MM.1S (cell line): ENCODE measurements around the gene SCP2.

Experiments
- DNase-seq: peaks from one replicate; pipeline ENCODE4 v3.0.0-alpha.2; 2015
- H2AFZ ChIP-seq: fragments of 300-600 bp; sonication (generic); 2 replicates; pipeline ENCODE4 v1.6.0; 2016; ENCODE audit warnings: antibody characterized with exemption, low read length
- H3F3A ChIP-seq: fragments of 300-600 bp; sonication (generic); 2 replicates; pipeline ENCODE4 v1.6.1; 2016; ENCODE audit warnings: mild to moderate bottlenecking, antibody characterized with exemption, low read length, moderate library complexity, mixed read lengths; ENCODE audit not compliant: insufficient read depth
- H3K27ac ChIP-seq: fragments of 300-600 bp; sonication (generic); 2 replicates; pipeline ENCODE4 v1.5.1; 2016; ENCODE audit warnings: mild to moderate bottlenecking, low read length
- H3K27me3 ChIP-seq: fragments of 300-600 bp; sonication (generic); replicated peaks from 2 replicates; pipeline ENCODE4 v1.6.0; 2016; ENCODE audit warnings: low read length; ENCODE audit not compliant: insufficient read depth
- H3K36me3 ChIP-seq: fragments of 300-600 bp; sonication (generic); replicated peaks from 2 replicates; pipeline ENCODE4 v1.6.1; 2016; ENCODE audit warnings: mild to moderate bottlenecking, low read length, mixed read lengths; ENCODE audit not compliant: insufficient read depth
- H3K4me1 ChIP-seq: fragments of 300-600 bp; sonication (generic); 2 replicates; pipeline ENCODE4 v1.6.1; 2016; ENCODE audit warnings: low read length, mixed read lengths
- H3K4me2 ChIP-seq: fragments of 300-600 bp; sonication (generic); 2 replicates; pipeline ENCODE4 v1.6.0; 2016; ENCODE audit warnings: low read depth, low read length
- H3K4me3 ChIP-seq: fragments of 300-600 bp; sonication (generic); 2 replicates; pipeline ENCODE4 v1.5.1; 2016; ENCODE audit warnings: low read length, mixed read lengths
- H3K79me2 ChIP-seq: fragments of 300-600 bp; sonication (generic); 2 replicates; pipeline ENCODE4 v1.6.1; 2016; ENCODE audit warnings: mixed run types, low read length, mixed read lengths
- H3K9ac ChIP-seq: fragments of 300-600 bp; sonication (generic); 2 replicates; pipeline ENCODE4 v1.6.1; 2016; ENCODE audit warnings: low read length, mixed read lengths
- H3K9me2 ChIP-seq: fragments of 300-600 bp; sonication (generic); replicated peaks from 2 replicates; pipeline ENCODE4 v1.6.1; 2016; ENCODE audit warnings: mild to moderate bottlenecking, low read length, mixed read lengths; ENCODE audit not compliant: insufficient read depth
- H3K9me3 ChIP-seq: fragments of 300-600 bp; sonication (generic); replicated peaks from 2 replicates; pipeline ENCODE4 v1.6.1; 2016; ENCODE audit warnings: mild to moderate bottlenecking, low read length, mixed read lengths; ENCODE audit not compliant: insufficient read depth
- H4K20me1 ChIP-seq: fragments of 300-600 bp; sonication (generic); 2 replicates; pipeline ENCODE4 v1.6.1; 2016; ENCODE audit warnings: mild to moderate bottlenecking, low read length, moderate library complexity, mixed read lengths; ENCODE audit not compliant: insufficient read depth
- CTCF ChIP-seq: fragments of 300-600 bp; sonication (generic); IDR thresholded peaks from 2 replicates; pipeline ENCODE4 v1.5.1; 2016; ENCODE audit warnings: antibody characterized with exemption, low read length, mixed read lengths
- EZH2 ChIP-seq: fragments of 300-600 bp; sonication (generic); optimal IDR thresholded peaks from 2 replicates; pipeline ENCODE3; 2017; ENCODE audit warnings: low read depth, mild to moderate bottlenecking, antibody characterized with exemption, low read length, mixed read lengths
- EZH2phosphoT487 ChIP-seq: fragments of 300-600 bp; sonication (generic); IDR thresholded peaks from 2 replicates; pipeline ENCODE4 v1.6.1; 2018; ENCODE audit warnings: antibody characterized with exemption, low read length

The SCP2 gene

GRCh38 chr1:53047737-53048736 is 121.0 kb downstream of the SCP2 start:
- no peak for TF ChIP-seq EZH2phosphoT487
- Histone ChIP-seq H3K9me2 (no peaks in the 10 kb centered on the region), H3F3A (no peaks in the 10 kb centered on the region), H3K36me3 (no peaks in the 10 kb centered on the region), H3K79me2 (no peaks in the 10 kb centered on the region), H3K4me1 (no peaks in the 10 kb centered on the region), H3K27me3 (no peaks in the 10 kb centered on the region), H3K9ac (no peak overlapping the region), H2AFZ (no peak overlapping the region), H3K4me2 (no peak overlapping the region), H3K9me3 (no peaks in the 10 kb centered on the region), H3K4me3 (no peak overlapping the region), H4K20me1 (no peaks in the 10 kb centered on the region), H3K27ac (no peak overlapping the region)
- no peak for DNase-seq

GRCh38 chr1:53048960-53049573 is 122.0 kb downstream of the SCP2 start:
- no peaks in the 10 kb centered on the region for H3K79me2 ChIP-seq
- H3K9ac ChIP-seq: no peak overlapping the region
- H3K4me3 ChIP-seq: no peak overlapping the region
- no peak for TF ChIP-seq CTCF
- TF ChIP-seq EZH2phosphoT487: no peak
- no peak for TF ChIP-seq EZH2
- no peaks in the 10 kb centered on the region for H3K27me3 ChIP-seq
- no peak overlapping the region for H3K4me2 ChIP-seq
- no peaks in the 10 kb centered on the region for H3K9me3 ChIP-seq
- H3K4me1 ChIP-seq: no peaks in the 10 kb centered on the region
- H2AFZ ChIP-seq: no peak overlapping the region
- DNase-seq: no peak
- H3F3A ChIP-seq: no peaks in the 10 kb centered on the region
- H3K27ac ChIP-seq: no peak overlapping the region
- no peaks in the 10 kb centered on the region for H4K20me1 ChIP-seq
- H3K9me2 ChIP-seq: no peaks in the 10 kb centered on the region
- H3K36me3 ChIP-seq: no peaks in the 10 kb centered on the region

GRCh38 chr1:53049574-53049967 is 122.5 kb downstream of the SCP2 start:
- no peaks in the 10 kb centered on the region for H3K36me3 ChIP-seq
- TF ChIP-seq EZH2 (no peak), CTCF (no peak), EZH2phosphoT487 (no peak)
- no peak for DNase-seq
- H3K9me2 ChIP-seq: no peaks in the 10 kb centered on the region
- no peak overlapping the region for H3K27ac ChIP-seq
- H3K27me3 ChIP-seq: no peaks in the 10 kb centered on the region
- no peaks in the 10 kb centered on the region for H3K4me1 ChIP-seq
- H3K79me2 ChIP-seq: no peaks in the 10 kb centered on the region
- no peak overlapping the region for H3K4me3 ChIP-seq
- H2AFZ ChIP-seq: no peak overlapping the region
- no peaks in the 10 kb centered on the region for H3F3A ChIP-seq
- H4K20me1 ChIP-seq: no peaks in the 10 kb centered on the region
- H3K4me2 ChIP-seq: no peak overlapping the region
- H3K9ac ChIP-seq: no peak overlapping the region
- no peaks in the 10 kb centered on the region for H3K9me3 ChIP-seq
